ENCODE results near the gene HYI. TPM values are rescaled to one million over a fixed set of nuclear protein-coding genes. Genes with fewer than 3 reads are reported as not detected.
"Not testable (repeated sequence)": the region's sequence is repeated elsewhere in the genome, so short reads cannot be mapped to it uniquely, and the experiment has no call there.

HYI gene
- 23.4 TPM for total RNA-seq
- long read RNA-seq, transcript HYI-201 (8 exons, 1,265 nt), result major isoform, 9 of 22 reads
- long read RNA-seq, transcript HYI-204 (8 exons, 1,066 nt), result minor isoform, 6 of 22 reads
- long read RNA-seq, partial matches to known transcripts, result 1 of 22 reads
- long read RNA-seq, other reads (novel, unspliced or antisense), result 3 of 22 reads

GRCh38 chr1:43453442-43454269, at the start of gene HYI:
Gene HYI, minus strand, starts transcription at chr1:43453931. Its CDS starts 138 bp downstream, at chr1:43453793.
- peak; percentile 78 for ATAC-seq
- DNase-seq, result peak; percentile 89
- intact Hi-C loops (cut with micrococcal nuclease), result no loop called here

GRCh38 chr1:43501806-43502205, 48.1 kb upstream of the HYI start:
- intact Hi-C loops (cut with micrococcal nuclease); DNase-seq; ATAC-seq: not testable (repeated sequence)

GRCh38 chr1:43499898-43500297, 46.2 kb upstream of the HYI start:
- DNase-seq (no peak), ATAC-seq (no peak)
- intact Hi-C loops (cut with micrococcal nuclease), result no loop called here

GRCh38 chr1:43495204-43495603, 41.5 kb upstream of the HYI start:
- intact Hi-C loops (cut with micrococcal nuclease), result no loop called here
- no peak for ATAC-seq
- DNase-seq, result no peak

- no peak for ATAC-seq
- intact Hi-C loops (cut with micrococcal nuclease), result no loop called here
- DNase-seq, result no peak
These were observed 40.1 kb upstream of the HYI start for GRCh38 chr1:43493661-43494450.

- intact Hi-C loops (cut with micrococcal nuclease), result no loop called here
- ATAC-seq, result no peak
- no peak for DNase-seq
These were observed 39.1 kb upstream of the HYI start for GRCh38 chr1:43492826-43493225.

- no peak for DNase-seq
- intact Hi-C loops (cut with micrococcal nuclease), result no loop called here
- no peak for ATAC-seq
These were observed 37.3 kb upstream of the HYI start for GRCh38 chr1:43491061-43491460.

GRCh38 chr1:43488165-43488564, 34.4 kb upstream of the HYI start:
- DNase-seq, result no peak
- intact Hi-C loops (cut with micrococcal nuclease), result no loop called here
- no peak for ATAC-seq

- intact Hi-C loops (cut with micrococcal nuclease), result no loop called here
- DNase-seq (no peak), ATAC-seq (no peak)
These were observed 30.6 kb upstream of the HYI start for GRCh38 chr1:43484367-43484766.

GRCh38 chr1:43482215-43482614, 28.5 kb upstream of the HYI start:
- intact Hi-C loops (cut with micrococcal nuclease), result no loop called here
- no peak for ATAC-seq

GRCh38 chr1:43481491-43481890, 27.8 kb upstream of the HYI start:
- intact Hi-C loops (cut with micrococcal nuclease), result no loop called here
- ATAC-seq, result no peak
- DNase-seq, result no peak

More at GRCh38 chr1:43482215-43482614, 28.5 kb upstream of the HYI start:
- no peak for DNase-seq

- ATAC-seq (no peak), DNase-seq (no peak)
- intact Hi-C loops (cut with micrococcal nuclease), result no loop called here
These were observed 25.7 kb upstream of the HYI start for GRCh38 chr1:43479414-43479813.

- no peak for DNase-seq
- intact Hi-C loops (cut with micrococcal nuclease), result no loop called here
- no peak for ATAC-seq
These were observed 24.0 kb upstream of the HYI start for GRCh38 chr1:43477716-43478115.

- DNase-seq; ATAC-seq; intact Hi-C loops (cut with micrococcal nuclease): not testable (repeated sequence)
These were observed 22.1 kb upstream of the HYI start for GRCh38 chr1:43475611-43476401.

GRCh38 chr1:43473463-43473862, 19.7 kb upstream of the HYI start:
- intact Hi-C loops (cut with micrococcal nuclease), result no loop called here

GRCh38 chr1:43472463-43473151, 18.9 kb upstream of the HYI start:
- not testable (repeated sequence) for DNase-seq, ATAC-seq

More at GRCh38 chr1:43473463-43473862, 19.7 kb upstream of the HYI start:
- DNase-seq (no peak), ATAC-seq (no peak)

GRCh38 chr1:43472087-43472462, 18.3 kb upstream of the HYI start:
- ATAC-seq, result no peak
- intact Hi-C loops (cut with micrococcal nuclease), result no loop called here
- no peak for DNase-seq

More at GRCh38 chr1:43472463-43473151, 18.9 kb upstream of the HYI start:
- intact Hi-C loops (cut with micrococcal nuclease), result not testable (repeated sequence)

- ATAC-seq (no peak), DNase-seq (no peak)
- intact Hi-C loops (cut with micrococcal nuclease), result no loop called here
These were observed 16.2 kb upstream of the HYI start for GRCh38 chr1:43469932-43470331.

GRCh38 chr1:43468414-43468813, 14.7 kb upstream of the HYI start:
- ATAC-seq, result no peak
- DNase-seq, result no peak
- intact Hi-C loops (cut with micrococcal nuclease), result no loop called here

Measured in left ventricle myocardium superior (tissue), 1 donor.